ENCODE data around the gene EFCC1. TPM values are rescaled to one million over a fixed set of nuclear protein-coding genes. Genes with fewer than 3 reads are reported as not detected.
A peak's percentile ranks its signal among the peaks of the same experiment; 100 is the strongest.

Gene EFCC1
- total RNA-seq, 1 experiment from 2014 or later: 0.24 TPM

DNA sequence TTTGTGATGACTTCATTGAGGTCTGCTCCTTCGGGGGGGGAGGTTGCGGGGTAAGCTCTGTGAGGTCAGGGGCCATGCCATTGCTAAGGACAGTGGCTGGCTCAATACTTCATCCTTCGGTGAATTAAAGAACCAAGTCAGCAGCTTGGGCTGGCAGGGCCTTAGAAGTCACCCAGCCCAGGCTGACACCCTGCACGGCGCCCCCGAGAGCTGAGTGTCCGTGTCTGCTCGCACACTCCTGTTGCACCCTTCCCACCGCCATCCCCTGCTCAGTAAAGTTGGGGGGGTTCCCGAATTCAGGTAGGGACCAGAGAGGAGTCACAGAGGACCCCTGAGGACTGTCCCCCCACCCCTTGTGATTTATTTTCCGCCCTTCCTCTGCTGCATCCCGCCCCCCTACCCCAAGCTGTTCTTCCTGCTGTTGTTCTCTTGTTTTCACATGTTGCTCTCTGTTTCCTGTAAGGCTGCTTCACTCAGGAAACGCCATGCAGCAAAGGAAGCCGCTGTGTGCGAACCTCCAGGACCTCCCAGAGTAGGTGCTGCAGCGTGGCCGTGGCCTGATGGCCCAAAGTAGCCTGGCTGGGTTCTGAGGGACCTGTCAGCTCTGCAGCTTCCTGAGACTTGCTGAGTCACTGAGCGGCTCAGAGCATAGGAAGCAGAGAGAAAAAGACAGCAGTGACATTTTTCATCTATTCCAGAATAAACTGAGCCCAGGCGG is 14.4 kb downstream of the EFCC1 start:
- intact Hi-C loops (cut with micrococcal nuclease; ENCODE audit: unreplicated experiment): loop anchor here (2.0 kb wide), 1 partner anchor 45 kb away; no protein-coding TSS in a partner anchor
- Histone ChIP-seq H3K9me2 (ENCODE audit: insufficient read depth) (no peaks in the 10 kb centered on the region), H3K27ac (0 out of 2 replicates have a peak overlapping the region, but pooled peaks have one; percentile 33), H4K20me1 (ENCODE audit: insufficient read depth) (no peaks in the 10 kb centered on the region), H3K27me3 (ENCODE audit: insufficient read depth, low read depth) (no peaks in the 10 kb centered on the region), H3K4me1 (replicated peaks; ENCODE audit: insufficient read depth) (peaks cover 16% of the 10 kb centered on the region), H3K4me3 (no peak overlapping the region), H3K4me2 (peak overlapping the region; percentile 35; the same call in 1 of the 2 replicates), H3K36me3 (ENCODE audit: low read depth) (no peaks in the 10 kb centered on the region), H3F3A (ENCODE audit: insufficient read depth, low read depth) (no peaks in the 10 kb centered on the region), H3K79me2 (ENCODE audit: low read depth) (no peaks in the 10 kb centered on the region), H3K9me3 (ENCODE audit: insufficient read depth, low read depth) (no peaks in the 10 kb centered on the region), H2AFZ (no peak overlapping the region)
- no peak for TF ChIP-seq EZH2 (IDR thresholded peaks at IDR 0.05; ENCODE audit: low read depth)
- TF ChIP-seq, protein P1, sequence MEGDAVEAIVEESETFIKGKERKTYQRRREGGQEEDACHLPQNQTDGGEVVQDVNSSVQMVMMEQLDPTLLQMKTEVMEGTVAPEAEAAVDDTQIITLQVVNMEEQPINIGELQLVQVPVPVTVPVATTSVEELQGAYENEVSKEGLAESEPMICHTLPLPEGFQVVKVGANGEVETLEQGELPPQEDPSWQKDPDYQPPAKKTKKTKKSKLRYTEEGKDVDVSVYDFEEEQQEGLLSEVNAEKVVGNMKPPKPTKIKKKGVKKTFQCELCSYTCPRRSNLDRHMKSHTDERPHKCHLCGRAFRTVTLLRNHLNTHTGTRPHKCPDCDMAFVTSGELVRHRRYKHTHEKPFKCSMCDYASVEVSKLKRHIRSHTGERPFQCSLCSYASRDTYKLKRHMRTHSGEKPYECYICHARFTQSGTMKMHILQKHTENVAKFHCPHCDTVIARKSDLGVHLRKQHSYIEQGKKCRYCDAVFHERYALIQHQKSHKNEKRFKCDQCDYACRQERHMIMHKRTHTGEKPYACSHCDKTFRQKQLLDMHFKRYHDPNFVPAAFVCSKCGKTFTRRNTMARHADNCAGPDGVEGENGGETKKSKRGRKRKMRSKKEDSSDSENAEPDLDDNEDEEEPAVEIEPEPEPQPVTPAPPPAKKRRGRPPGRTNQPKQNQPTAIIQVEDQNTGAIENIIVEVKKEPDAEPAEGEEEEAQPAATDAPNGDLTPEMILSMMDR (conservative IDR thresholded peaks at IDR 0.05): no peak
- no peak for DNase-seq
- POLR2A ChIA-PET (ENCODE audit: unreplicated experiment): interaction anchor here (0.5 to 0.9 kb wide), 4 partner anchors 21 to 106 kb away, joined by 3 to 13 read pairs (median 3); partner anchors contain the start of genes CFAP92 and RAB43
- CTCF ChIA-PET: interaction anchor here (0.5 to 2.1 kb wide), 8 partner anchors 11 to 335 kb away, joined by 3 to 33 read pairs (median 9); partner anchors contain the start of gene CFAP92
- BruUV-seq (replicated peaks): no TSS peak

DNA sequence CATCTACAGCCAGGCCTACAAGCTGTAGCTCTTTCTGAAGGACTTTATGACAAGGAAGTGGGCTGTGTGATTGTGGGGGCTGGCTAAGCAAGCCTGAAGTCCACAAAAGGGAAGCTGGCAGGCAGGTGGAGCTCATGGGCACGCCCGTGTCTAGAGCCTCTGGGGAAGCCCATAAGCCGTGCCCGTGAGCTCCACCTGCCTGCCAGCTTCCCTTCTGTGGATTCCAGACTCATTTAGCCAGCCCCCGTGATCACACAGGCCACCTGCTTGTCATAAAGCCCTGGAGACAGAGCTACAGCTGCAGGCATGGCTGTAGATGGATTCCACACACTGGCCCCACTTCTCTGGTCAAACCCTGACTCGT is 15.2 kb downstream of the EFCC1 start:
- H3K4me2 ChIP-seq: peak overlapping the region; percentile 35
- DNase-seq: peak; percentile 58 to 68
- H3K79me2 ChIP-seq (ENCODE audit: low read depth): no peaks in the 10 kb centered on the region
- peaks cover 16% of the 10 kb centered on the region for H3K4me1 ChIP-seq (replicated peaks; ENCODE audit: insufficient read depth)
- H3K27me3 ChIP-seq (ENCODE audit: insufficient read depth, low read depth): no peaks in the 10 kb centered on the region
- ChIA-PET POLR2A (ENCODE audit: unreplicated experiment) (interaction anchor here (0.5 to 0.9 kb wide), 6 partner anchors 22 to 107 kb away, joined by 3 to 17 read pairs (median 3); partner anchors contain the start of gene CFAP92), CTCF (interaction anchor here (0.5 to 2.1 kb wide), 9 partner anchors 10 to 956 kb away, joined by 3 to 33 read pairs (median 8); partner anchors contain the start of gene CFAP92)
- no peaks in the 10 kb centered on the region for H4K20me1 ChIP-seq (ENCODE audit: insufficient read depth)
- TF ChIP-seq EZH2 (IDR thresholded peaks at IDR 0.05; ENCODE audit: low read depth): no peak
- TF ChIP-seq, protein P1 (conservative IDR thresholded peaks at IDR 0.05): no peak
- no peaks in the 10 kb centered on the region for H3F3A ChIP-seq (ENCODE audit: insufficient read depth, low read depth)
- H3K27ac ChIP-seq: 0 out of 2 replicates have a peak overlapping the region, but pooled peaks have one; percentile 33
- no peaks in the 10 kb centered on the region for H3K36me3 ChIP-seq (ENCODE audit: low read depth)
- no peaks in the 10 kb centered on the region for H3K9me2 ChIP-seq (ENCODE audit: insufficient read depth)
- no peak overlapping the region for H3K4me3 ChIP-seq
- H2AFZ ChIP-seq: no peak overlapping the region
- BruUV-seq (replicated peaks): no TSS peak
- intact Hi-C loops (cut with micrococcal nuclease; ENCODE audit: unreplicated experiment): loop anchor here (2.0 kb wide), 1 partner anchor 46 kb away; no protein-coding TSS in a partner anchor
- no peaks in the 10 kb centered on the region for H3K9me3 ChIP-seq (ENCODE audit: insufficient read depth, low read depth)

DNA sequence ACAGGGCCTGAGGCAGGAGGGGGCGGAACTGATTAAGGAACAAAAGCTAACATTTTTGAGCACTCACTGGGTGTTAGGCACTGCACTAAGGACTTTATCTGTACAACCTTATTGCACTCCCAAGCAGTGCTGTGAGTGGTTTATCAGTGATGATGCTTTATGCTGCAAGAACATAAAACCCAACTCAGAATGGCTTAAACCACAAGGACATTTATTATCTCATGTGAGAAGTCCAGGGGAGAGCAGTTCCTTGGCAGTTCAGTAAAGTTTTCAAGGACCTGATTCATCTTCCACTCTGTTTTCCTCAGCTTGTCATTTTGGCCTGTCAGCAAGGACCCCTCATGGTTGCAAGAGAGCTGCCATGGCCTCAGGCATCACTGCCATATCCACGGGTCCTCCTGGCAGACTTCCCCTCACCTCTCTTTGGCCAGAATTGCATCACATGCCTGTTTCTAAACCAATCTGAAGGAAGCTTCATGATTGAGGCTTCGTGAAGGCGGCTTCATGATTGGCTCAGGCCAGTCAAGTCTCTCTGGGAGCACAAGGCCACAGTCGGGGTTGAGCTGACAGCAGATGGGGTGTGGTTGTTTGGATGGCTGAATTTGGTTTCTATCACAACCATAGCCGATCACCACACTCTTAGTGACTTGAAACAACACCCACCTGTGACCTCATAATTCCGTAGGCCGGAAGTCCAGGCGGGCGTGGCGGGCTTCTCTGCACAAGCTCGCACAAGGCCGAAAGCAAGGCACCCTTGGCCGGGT is 15.8 kb downstream of the EFCC1 start:
- Histone ChIP-seq H3K79me2 (ENCODE audit: low read depth) (no peaks in the 10 kb centered on the region), H3K4me1 (replicated peaks; ENCODE audit: insufficient read depth) (peaks cover 12% of the 10 kb centered on the region), H3K27ac (no peak overlapping the region), H3K9me2 (ENCODE audit: insufficient read depth) (no peaks in the 10 kb centered on the region), H3K4me2 (peak overlapping the region; percentile 35; the same call in 1 of the 2 replicates), H3K36me3 (ENCODE audit: low read depth) (no peaks in the 10 kb centered on the region), H4K20me1 (ENCODE audit: insufficient read depth) (no peaks in the 10 kb centered on the region), H3F3A (ENCODE audit: insufficient read depth, low read depth) (no peaks in the 10 kb centered on the region), H3K4me3 (no peak overlapping the region), H2AFZ (no peak overlapping the region), H3K27me3 (ENCODE audit: insufficient read depth, low read depth) (no peaks in the 10 kb centered on the region), H3K9me3 (ENCODE audit: insufficient read depth, low read depth) (no peaks in the 10 kb centered on the region)
- TF ChIP-seq EZH2 (IDR thresholded peaks at IDR 0.05; ENCODE audit: low read depth): no peak
- TF ChIP-seq, protein P1 (conservative IDR thresholded peaks at IDR 0.05): no peak
- intact Hi-C loops (cut with micrococcal nuclease; ENCODE audit: unreplicated experiment): loop anchor here (2.0 kb wide), 1 partner anchor 46 kb away; no protein-coding TSS in a partner anchor
- POLR2A ChIA-PET (ENCODE audit: unreplicated experiment): interaction anchor here (0.5 to 0.9 kb wide), 6 partner anchors 23 to 107 kb away, joined by 3 to 17 read pairs (median 3); partner anchors contain the start of genes CFAP92 and RAB43
- BruUV-seq (replicated peaks): no TSS peak
- CTCF ChIA-PET: interaction anchor here (0.6 to 2.1 kb wide), 8 partner anchors 9 to 955 kb away, joined by 3 to 33 read pairs (median 9); partner anchors contain the start of gene CFAP92
- no peak for DNase-seq

Measured in PC-9 (cell line).